ENCODE data around the gene SDC3.

The SDC3 gene

DNA sequence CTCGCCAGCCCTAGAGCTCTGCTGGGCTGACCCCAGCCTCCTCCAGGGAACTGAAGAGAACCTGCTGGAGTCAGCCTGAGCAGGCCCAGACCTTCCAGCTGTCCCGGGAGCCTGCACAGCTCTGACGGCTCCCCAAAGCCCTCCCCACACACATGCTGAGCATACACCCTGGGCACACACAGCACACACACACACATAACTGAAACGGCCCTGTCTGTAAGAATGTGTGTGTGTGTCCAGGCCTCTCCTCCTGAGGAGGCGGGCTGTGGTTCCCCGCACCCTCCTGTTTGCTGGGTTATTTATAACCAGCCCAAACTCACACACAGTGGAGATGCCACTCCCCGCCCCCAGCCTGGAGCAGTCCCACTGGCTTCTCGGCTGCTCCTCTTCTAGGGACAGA lies 20.2 kb downstream of the SDC3 start:
- no peak for DNase-seq

DNA sequence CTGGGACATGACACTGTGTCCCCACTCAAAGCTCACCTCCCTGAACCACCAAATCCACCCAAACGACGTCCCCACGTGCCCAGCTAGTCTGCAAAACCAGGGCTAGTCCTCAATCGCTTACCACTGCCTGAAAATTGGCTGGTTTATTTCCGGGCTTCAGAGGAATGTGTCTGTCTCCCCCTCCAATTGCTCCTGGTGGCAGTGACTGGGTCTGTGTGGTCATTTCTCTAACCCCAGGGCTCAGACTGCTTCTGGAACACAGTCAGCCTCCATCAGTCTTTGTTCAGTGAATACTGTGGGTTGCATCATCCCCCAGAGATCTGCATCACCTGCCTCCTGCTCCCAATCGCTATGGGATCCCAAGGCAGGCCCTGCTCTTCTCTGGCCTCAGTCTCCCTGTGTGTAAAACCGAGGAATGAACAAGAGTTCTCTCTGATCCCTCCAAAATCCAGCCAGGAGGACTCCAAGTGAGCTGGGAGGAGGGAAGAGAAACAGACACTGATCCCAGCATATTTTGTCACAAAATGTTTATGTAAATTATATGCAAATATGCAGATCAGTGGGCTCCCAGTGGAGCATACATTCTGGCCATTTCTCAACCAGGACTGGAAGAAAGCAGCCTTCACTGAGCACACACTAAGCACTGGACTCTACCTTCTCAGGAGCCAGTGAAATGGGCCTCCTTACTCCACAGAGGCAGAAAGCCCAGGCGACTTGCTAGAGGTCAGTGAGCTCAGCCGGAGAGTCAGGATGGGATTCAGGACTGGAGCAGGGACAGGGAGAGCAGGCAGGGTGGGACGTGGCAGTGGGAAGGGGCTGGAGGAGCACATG lies 20.9 kb downstream of the SDC3 start:
- DNase-seq, result no peak

DNA sequence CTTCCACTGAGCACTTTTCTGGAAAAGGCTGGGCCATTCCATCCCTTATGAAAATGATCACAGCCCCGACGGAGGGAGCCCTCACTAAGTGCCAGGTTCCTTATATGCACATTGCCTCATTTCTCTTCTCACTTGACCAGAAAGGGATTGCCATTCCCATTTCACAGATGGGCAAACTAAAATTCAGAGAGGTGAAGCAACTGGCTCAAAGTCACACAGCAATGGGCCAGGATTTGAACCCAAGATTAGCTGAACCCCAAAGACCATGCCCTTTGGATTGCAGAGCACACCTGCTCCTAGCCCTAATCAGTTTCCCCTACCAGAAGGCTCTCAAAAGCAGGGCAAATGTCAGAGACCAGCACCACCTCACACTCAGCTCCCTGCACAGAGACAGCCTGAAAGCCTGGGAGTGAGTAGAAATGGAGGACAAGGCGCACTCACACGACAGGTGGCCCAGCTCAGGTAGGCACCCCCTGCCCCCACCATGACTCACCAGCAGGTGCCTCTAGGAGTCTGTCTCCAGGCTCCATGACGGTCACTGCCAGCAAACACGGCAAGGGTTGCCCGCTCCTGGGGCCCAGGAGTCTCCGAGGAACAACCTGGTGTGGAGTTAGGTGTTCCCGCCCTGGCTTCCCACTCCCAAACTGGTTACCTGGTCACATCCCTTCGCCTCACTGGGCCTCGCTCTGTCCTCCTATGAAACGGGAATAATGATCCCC lies 21.7 kb downstream of the SDC3 start:
- no peak for DNase-seq

DNA sequence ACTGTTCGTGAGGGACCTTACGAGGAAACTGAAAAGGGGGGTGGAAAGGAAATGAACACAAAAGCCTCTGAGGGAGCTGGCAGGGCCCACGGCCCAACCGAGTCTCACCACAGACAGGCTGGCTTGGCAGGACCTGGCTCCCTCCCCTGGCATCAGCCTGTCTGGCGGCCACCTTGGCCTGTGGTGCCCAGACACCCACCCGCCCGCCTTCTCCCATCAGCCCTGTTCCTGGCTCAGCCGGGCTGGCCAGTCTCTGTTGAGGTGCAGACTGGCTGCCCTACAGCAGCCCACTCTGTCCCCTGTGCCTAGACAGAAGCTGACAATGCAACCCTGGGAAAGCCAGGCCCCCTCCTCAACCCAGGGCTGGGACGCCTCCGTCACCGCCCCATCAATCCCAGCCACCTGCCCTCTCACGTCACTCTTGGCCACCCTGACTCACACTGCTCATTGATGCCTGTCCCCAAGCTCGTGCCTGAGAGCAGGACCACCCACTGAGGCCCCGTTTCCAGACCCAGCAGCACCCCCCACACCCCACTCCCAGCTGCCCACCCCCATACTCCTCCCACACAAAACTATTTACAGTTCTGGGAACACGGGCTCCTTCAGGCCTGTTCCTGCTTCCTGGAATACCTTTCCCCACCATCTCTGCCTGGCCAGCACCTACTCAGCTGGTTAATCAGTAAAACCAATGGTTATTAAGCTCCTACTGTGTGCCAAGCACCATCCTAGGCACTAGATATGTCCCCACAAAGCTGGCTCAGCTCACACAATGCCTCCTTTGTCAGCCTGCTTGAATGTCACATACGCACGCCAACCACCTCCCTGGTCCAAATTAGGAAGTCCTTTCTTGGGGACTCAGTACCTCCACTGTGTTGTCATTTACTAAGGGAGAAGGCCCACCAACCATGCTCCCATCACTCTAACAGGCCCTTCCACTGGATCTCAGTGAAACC lies 22.7 kb downstream of the SDC3 start:
- DNase-seq, result no peak

DNA sequence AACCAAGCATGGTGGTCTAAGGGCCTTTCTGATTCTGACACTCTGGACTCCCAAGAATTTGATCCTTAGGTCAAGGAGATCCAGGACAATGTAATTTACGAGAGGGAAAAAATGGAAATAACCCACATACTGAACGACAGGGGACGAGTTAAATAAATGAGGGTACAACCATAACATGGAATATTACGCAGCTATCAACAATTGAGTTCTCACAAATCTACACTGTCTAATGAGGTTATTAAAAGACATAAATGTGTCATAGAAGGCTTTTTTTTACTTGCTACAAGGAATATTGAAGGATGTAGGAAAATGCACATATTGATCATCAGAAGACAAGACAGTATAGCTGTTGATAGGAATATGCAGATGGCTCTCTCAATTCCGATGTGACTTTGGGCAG lies 23.8 kb downstream of the SDC3 start:
- no peak for DNase-seq

DNA sequence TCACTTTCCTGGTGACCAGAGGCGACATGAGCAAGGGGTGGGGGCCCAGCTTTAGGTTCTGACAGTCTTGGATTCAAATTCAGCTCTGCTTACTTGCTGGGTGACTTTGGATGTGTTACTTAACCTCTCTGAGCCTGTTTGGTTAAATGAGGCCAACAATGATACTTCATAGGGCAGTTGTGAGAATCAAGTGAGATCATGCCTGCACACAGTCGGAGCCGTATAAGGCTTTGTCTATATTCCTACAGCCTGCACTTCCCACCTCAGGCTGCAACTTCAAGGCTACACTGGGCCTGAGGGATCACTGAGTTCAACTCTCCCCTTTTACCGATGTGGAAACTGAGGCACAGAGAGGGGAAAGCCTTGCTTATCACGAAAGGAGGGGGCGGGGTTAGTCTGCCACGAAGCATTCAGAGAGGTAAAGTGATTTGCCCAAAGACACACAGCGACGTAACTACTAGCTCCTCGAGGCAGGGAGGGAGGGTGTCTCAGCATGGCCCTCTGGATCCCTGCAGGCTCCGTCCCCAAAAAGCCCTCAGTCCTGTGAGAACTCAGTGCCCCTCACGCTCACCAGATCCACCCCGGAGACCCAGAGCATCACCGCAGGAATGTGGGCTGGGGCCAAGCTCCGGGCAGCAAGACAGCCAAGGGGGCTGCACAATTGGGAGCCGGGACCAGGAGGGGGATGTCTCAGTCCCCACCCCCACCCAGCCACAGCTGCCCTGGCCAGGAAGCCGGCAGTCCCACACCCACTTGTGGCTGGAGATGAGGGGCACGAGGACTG lies 25.0 kb downstream of the SDC3 start:
- DNase-seq, result no peak

DNA sequence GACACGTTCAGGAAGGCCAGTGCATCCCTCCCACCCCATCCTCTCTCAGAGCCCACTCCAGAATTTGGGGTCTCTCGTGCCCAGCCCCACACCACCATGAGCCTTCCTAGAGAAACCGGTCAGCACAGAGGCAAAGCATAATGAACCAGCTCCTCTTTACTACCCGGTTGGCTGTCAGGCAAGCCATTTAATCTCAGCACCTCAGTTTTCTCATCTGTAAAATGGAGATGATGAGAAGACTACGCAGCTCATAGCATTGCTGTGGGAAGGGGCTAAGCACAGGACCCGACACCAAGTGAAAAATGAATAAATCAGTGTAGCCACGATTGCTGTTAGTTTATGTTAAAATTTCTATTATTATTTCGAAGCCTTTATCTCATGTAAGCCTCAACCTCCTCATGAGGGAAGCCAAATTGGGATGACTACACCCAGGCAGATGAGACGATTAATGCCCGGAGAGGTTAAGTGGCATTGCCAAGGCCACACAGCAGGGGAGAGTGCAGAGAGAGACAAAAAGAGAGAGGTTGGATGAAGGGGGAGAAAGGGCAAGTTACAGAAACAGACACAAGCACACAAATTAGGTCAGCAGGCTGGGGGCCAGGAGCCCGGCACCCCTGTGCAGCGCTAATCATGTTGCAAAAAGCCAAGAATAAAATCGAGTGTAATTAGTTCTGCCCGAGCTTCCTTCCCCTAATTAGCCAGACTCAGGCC lies 25.7 kb downstream of the SDC3 start:
- no peak for DNase-seq

DNA sequence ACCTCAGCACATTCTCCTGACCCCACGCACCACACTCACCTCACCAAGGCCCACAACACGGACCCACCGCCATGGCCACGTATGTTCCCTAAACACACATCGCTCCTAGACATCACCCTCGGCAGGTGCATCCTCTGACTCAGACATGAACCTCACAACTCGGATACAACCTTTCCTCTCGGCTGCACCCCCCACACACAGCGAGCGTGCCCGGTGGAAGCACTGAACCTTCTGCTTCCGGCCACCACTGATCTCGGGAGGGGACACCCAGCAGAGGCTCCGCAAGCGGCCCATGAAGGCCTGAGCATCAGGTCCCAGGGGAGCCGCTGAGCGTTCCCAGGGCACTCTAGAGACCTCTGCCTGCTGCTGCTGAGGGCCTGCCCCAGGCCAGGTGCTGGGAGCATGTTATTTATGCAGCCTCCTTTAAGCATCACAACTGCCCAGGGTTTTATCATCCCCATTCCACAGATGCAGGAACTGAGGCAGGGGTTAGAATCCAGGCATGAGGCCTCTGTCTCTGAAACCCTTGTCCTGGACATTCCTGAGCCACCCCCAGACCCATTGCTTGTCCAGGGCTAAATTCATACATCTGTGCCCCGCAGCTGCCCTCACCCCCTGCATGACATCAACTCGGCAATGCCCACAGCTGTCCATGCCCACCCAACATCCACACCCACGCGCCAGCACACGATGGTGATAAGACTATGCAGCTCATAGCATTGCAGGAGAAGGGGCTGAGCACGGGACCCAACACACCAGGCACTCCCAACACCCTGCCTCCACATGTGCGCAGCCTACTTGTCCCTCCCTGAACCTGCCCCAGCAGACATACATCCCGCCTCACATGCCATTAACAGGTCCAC lies 27.0 kb downstream of the SDC3 start:
- DNase-seq, result no peak

DNA sequence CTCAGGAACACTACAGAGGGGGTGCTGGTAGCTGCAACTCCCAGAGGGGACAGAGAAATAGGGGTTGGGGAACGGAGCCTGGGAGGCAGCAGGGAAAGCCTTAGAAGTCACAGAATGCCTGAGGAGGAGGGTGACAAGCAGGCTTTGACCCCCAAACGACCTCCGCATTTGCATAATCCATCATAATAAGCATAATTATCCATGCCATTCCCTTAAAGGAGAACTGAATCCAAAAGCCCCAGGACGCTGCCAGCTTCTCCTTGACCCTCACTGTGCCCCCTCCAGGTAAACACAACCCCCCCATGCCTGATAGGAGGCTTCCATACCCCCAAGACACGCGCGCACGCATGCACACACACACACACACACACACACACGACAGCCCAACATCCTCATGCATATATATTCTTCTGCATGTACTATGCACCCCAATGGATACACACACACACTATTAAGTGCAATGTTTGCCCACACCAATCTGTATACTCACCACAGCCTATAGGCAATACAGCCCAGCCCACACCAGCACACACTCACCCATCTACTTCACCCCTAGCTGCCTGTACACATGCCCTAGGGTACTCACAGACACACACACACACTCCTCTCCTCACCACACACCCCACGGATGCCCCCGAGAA lies 27.8 kb downstream of the SDC3 start:
- DNase-seq, result no peak

DNA sequence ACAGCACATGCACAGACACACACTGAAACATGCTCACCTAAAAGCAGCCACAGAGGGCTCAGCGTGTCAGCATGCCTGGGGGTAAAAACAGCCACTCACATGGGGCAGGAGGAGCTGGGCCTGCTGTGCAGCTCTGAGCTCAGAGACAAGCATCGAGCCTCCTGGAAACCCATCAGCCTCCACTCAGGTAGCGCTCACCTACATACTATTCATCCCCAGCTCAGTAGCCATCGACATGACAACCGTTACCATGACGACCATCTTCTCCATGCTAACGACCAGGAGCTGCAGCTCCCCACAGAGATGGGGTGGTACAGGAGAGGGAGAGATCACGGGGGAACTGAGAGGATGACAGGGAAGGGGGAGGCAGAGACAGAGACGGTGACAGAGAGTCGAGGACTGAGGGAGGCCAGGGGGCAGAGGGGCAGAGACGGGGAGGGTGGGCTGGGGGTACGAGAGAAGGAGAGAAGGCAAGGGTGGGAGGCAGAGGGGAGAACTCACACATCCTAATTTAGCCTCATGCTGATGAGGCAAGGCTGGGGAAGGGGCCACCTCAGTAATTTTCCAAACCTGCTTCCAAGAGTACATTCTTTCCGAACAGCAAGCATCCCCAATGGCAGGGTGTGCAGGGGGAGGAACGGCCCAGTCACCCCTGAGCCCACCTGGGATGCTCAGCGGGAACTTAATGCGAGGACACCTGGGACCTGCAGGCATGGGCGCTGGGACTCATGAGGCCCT lies 28.4 kb downstream of the SDC3 start:
- no peak for DNase-seq

DNA sequence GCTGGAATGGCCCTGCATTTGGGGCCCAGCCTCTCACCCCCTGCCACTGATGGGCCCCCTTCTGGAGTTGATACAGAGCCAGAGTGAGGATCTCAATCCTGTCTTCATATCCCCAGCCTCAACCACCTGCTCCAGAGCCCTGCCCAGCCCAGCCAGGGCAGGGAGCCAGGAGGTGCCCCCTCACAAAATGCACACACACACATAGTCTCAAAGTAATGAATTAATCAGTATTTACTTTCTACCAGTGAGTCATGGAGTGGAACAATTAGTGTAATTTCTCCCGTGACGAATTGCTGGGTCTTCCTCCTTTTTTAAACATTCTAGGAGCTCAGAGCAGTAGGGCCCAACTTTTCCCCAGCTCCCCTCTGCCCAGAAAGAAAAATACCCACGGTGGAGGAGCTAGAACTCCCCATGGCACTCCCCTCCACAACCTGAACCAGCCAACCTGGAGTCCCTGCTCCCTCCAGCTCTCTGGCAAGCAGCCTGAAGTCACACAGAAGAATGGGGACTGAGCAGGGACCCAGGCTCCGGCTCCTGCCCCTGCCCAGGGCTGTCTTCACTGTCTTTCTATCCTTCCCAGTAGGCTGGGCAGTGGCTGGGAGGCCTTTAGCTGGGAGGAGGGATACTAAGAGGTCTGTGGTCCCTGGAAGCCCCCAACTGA lies 29.3 kb downstream of the SDC3 start:
- no peak for DNase-seq

DNA sequence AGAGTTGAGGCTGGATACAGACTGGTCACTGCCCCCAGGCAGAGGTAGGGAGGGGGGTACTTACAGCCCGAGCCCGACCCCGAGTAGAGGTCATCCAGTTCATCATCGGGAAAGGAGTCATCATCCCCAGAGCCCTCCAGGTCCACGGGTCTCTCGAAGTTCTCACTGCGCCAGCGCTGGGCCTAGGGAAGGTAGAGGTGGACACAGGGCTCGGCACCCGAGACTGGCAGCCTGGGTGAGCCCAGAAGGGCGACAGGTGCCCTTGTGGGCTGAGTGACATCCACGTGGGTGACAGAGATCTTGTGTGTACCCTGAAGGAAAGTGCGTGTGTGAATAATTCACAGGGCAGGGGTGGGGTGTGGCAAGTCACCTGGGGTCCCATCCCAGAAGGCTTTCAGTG lies 30.0 kb downstream of the SDC3 start:
- no peak for DNase-seq

DNA sequence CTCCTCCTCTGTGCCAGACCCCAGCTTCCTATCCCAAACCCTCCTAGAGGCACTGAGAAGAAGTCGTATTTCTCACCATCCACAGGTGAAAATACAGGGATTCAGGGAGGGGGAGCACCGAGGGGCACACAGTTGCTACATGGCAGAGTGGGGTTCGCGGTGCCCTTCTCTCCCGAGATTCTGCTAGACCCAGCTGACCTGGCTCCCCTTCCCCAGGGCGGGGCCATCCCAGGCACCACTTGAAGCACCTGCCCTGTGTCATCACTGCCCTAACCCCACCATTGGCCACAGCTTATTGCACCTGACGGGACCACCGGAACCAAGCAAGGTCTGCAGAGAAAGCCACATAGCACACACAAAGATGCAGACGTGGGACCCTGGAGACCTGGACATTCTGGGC lies 30.5 kb downstream of the SDC3 start:
- DNase-seq, result no peak

DNA sequence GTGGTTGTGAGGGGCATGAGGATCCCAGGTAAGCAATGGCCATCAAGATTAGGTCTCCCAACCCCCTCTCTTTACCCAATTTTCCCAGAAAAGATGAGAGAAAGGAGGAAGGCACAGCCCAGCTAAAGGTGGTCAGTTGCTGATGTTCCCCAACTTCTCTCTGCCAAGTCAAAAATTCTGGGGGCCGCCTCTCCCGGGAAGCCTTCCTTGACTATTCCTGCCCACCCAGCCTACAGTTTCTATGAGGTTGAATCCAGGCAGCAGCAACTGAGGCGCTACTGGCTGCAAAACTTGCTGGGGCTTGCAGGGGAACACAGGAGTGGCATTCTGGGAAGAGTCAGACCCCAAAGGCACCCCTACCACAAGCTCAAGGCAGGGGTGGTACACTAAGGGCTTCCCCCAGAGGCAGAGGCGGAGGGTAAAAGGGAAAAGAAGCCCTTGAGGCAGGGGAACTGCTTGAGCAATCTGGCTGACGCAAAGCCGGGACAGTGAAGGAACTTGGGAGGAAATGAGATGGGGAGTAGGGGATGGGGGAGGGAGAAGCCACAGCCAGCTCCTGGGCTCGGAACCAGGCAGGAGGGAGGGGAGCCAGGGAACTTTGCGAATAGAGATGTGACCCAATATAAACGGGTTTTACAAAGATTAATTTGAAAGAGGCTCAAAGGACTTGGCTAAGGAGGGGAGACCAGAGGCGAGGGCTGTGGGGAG lies 31.2 kb downstream of the SDC3 start:
- DNase-seq, result peak; percentile 84 to 85 (median 84)

DNA sequence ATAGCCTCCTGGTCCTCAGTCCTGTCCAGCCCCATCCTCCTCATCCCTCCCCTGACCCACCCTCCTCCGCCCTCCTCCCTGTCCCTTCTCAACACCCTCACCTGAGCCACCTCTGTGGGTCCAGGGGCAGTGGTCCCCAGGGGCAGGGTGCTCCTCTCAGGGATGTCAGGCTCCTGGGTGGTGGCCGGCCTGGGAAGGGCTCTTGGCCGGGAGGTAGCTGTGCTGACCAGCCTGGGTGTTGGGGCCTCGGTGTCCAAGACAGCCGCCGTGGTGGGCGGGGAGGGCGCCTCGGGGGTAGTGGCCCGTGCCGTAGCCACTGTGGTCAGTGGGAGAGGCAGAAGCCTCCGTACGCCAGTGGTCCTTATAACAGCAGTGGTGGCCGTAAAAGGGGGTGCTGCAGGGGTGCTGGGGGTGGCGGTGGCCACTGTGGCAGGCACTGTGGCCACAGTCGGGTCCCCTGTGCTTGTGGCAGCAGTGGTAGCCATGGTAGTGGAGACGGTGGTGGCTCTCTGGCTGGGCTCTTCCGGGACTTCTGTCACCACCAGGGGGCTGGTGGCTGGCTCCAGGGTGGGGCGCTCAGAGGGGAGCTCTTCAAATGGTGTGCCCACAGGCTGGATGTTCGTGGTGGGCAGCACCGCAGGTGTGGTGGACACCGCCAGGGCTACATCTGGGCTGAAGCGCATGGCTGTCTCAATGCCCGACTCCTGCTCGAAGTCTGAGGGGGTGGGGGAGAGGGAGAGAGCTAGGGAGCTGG lies 31.9 kb downstream of the SDC3 start:
- no peak for DNase-seq

DNA sequence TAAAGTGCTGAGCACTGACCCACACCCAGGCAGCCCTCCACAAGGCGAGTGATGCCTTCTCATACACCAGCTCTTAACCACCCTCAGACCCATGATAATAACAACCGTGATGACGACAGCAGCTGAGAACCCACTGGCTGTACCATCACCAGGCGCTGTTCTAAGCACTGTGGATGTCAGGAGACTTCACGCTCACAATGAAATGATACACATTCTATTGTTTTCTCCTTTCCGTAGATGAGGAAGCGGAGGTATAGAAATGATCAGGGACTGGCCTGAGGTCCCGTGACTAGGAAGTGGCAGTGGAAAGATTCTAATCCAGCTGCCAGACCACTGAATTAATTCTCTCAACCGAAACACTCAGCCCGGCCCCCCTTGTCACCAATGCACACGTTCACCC lies 32.6 kb downstream of the SDC3 start:
- DNase-seq, result no peak

DNA sequence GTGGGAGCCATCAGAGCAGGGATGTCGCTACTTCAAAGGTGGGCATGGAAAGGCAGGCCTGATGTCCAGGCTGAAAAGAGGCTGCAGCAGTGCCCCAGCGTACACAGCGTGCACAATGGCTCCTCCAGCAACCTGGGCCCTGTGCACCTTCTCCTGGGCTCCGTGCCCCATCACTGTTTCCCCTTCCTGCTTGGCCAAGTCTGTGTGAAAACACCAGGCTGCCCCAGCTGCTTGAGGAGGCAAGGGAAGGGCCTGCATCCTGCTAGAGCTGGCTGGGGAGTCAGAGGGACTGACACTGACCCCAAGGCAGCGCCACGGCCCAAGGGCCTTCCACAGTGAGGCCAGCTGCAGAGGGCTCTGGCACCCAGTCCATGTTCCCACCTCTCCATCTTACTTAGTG lies 33.4 kb downstream of the SDC3 start:
- no peak for DNase-seq

DNA sequence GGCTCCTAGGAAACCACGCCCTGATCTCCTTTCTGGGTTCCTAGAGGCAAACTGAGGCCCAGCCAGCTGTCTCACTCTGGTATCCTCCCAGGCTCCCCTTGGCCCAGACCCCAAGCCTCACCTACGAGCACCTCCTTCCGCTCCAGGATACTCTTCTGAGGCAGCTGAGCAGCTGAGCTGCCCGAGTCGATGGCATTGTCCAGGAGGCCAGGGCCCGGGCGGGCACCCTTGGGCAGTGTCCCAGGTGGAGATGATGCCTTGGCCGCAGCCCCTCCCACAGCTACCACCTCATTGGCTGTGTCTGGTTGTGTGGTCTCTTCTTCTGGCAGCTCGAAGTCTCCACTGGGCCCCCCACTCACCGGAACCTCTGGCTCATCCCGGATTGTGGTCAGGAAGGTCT lies 34.4 kb downstream of the SDC3 start:
- no peak for DNase-seq

Measured in suppressor macrophage treated with lipopolysaccharide for 1 hour (primary cell).